NCI-H128 (cell line): Measurements from ENCODE around the gene CDC42EP5.
"Not testable (repeated sequence)": the region's sequence is repeated elsewhere in the genome, so short reads cannot be mapped to it uniquely, and the experiment has no call there.

Experiments
- DNase-seq: peaks from one replicate; lab custom pipeline; 2025; ENCODE audit not compliant: unreplicated experiment; lab: John Stamatoyannopoulos, UW

CDC42EP5 gene

DNA sequence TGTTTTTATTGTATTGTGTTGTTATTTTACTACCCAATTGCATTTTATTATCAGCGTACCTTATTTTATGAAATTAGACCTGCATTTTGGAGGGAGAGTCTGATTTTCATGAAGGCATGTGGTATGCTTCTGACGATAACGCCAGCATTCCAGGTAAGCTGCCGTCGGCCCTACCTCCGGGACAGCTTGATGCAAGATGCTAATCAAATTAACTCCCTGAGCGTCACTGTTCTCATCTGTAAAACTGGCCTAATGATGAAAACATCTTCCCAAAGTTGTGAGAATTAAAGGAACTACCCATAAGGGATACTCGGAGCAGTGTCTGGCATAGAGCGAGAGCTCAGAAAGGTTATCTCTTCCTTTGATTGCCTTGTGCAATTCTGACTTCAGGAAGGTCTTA lies 16.7 kb upstream of the CDC42EP5 start:
- DNase-seq = no peak

DNA sequence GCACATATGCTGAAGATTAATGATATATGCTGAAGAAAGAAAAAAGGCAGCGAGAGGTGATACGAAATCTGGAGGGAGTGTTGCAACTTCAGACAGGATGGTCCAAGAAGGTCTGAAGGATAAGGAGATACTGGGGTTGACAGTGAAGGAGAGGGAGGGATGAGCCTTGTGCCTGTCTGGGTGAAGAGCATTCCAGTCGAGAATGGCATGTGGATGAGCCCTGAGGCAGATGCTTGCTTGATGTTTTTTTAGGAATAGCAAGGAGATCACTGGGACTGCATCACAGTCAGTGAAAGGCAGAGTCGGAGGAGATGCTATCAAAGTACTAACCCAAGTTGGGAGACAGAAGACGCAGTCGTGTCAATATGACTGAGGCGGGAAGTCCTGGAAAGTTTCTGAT lies 16.2 kb upstream of the CDC42EP5 start:
- no peak for DNase-seq

- DNase-seq = no peak
Measured at GRCh38 chr19:54485851-54486250, 12.8 kb upstream of the CDC42EP5 start.

- no peak for DNase-seq
Measured at GRCh38 chr19:54484451-54484850, 11.4 kb upstream of the CDC42EP5 start.

DNA sequence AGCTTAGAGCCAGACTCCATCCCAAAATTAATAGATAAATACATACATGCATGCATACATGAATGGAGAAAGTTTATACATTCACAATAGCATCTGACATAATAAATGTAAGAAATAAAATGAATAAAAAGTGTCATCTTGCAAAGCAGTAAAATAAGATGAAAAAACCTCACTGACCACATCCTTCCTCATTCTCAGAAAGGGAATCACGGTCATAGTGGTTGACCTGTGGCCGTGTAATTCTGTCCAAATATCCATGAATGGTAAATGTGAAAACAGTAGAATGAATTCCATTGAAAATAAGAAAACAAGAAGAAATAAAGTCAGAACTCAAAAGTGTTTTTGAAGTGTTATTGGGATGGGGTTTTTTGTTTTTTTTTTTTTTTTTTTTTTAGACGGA lies 9.8 kb upstream of the CDC42EP5 start:
- no peak for DNase-seq

DNA sequence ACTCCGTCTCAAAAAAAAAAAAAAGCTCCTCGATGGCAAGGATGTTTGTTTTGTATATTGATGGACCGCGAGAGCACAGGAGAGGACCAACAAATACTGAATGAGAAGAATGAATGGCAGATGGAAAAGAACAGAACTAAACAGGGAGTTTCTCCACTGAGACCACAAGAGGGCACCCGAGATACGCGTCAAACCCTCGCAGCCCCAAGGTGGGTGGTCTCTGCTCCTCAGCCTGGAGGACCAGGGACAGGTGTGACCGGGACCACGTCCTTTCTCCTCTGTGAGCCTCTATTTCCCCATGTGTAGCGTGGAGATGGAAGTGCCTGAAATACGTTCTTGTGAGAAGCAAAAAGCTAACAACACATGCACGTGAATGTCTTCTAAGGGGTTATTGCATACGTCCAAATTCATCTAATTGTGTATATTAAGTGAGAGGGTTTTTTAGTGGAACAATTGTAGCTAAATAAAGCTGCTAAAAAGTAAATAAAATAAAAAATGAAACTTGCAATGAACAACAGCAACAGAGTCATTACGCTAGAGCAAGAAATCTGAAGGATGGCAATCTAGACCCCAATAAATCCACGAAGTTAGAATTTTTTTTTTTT lies 8.3 kb upstream of the CDC42EP5 start:
- no peak for DNase-seq

GRCh38 chr19:54480051-54480450 lies 7.0 kb upstream of the CDC42EP5 start:
- DNase-seq = no peak

- peak; percentile 7 for DNase-seq
Measured at GRCh38 chr19:54478677-54479266, 5.7 kb upstream of the CDC42EP5 start.

- DNase-seq = no peak
Measured at GRCh38 chr19:54477650-54478049, 4.6 kb upstream of the CDC42EP5 start.

DNA sequence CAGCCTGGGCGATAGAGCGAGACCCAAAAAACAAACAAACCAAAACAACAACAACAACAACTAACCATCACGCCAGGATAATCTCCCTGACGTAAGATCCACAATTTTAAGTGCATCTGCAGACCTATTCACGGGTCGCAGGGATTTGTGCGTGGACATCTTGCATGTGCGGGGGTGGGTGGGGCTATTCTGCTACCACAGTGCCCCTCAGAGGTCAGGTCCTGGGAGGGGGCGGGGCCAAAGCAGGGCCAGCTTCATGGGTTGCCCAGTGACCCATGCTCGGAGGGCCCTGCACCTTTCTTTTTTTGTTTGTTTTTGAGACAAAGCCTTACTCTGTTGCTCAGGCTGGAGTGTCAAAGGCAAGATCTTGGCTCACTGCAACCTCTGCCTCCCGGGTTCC lies 2.6 kb upstream of the CDC42EP5 start:
- DNase-seq = no peak

DNA sequence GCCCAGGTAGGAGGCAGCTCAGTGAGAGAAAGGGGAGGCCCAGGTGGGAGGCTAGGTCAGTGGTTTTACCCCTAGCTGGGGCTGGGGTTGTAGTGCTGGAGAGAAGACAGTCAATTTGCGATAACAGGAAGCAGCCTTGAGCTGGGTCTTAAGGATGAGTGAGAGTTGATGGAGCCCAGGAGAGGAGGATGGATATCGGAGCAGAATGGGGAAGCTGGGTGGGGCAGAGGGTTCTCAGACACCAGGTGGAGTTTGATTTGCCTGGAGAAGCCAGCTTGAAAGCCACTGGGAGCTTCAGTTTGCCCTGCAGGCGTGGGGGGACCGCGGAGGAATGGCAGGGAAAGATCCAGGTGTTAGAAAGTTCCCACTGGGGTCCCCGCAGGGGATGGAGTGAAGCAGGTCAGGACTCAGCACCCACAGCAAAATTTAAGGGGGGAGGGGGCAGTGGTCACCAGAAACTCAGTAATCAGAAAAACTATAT lies 836 bp upstream of the CDC42EP5 start:
- DNase-seq = no peak

GRCh38 chr19:54470991-54471782 lies 1.9 kb downstream of the CDC42EP5 start:
- DNase-seq = no peak

- no peak for DNase-seq
Measured at GRCh38 chr19:54470276-54470887, 2.7 kb downstream of the CDC42EP5 start.

GRCh38 chr19:54469496-54469934 lies 3.6 kb downstream of the CDC42EP5 start:
- DNase-seq = no peak

DNA sequence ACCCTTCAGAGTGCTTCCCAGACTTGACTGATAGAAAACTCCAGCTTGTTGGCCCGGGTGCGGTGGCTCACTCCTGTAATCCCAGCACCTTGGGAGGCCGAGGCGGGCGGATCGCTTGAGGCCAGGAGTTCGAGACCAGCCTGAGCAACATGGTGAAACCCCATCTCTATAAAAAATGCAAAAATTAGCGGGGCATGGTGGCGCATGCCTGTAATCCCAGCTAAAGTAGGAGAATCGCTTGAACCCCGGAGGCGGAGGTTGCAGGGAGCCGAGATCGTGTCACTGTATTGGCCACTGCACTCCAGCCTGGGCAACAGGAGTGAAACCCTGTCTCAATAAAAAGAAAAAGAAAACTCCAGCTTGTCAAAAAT lies 7.0 kb downstream of the CDC42EP5 start:
- not testable (repeated sequence) for DNase-seq

DNA sequence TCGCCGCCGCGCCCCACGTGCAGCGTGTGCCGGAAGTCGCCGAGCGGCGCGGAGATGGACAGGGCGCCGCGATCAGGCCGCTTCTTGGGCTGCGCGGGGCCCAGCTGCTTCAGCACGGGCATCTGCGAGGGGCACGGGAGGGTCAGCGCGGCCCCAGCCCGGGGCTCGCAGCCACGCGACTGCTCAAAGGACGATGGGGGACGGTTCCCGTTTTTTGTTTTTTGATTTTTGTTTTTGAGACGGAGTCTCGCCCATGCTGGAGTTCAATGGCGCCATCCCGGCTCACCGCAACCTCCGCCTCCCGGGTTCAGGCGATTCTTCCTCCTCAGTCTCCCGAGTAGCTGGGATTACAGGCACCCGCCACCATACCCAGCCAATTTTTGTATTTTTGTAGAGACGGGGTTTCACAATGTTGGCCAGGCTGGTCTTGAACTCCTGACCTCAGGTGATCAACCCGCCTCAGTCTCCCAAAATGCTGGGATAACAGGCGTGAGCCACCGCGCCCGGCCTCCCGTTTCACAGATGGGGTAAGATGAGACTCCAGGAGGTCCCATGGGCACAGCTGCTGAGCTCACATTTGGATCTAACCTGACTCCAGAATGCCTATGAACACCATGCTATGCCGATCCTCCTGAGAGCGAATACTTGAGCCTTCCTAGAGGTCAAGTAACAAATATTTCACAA lies 7.5 kb downstream of the CDC42EP5 start:
- DNase-seq = no peak

DNA sequence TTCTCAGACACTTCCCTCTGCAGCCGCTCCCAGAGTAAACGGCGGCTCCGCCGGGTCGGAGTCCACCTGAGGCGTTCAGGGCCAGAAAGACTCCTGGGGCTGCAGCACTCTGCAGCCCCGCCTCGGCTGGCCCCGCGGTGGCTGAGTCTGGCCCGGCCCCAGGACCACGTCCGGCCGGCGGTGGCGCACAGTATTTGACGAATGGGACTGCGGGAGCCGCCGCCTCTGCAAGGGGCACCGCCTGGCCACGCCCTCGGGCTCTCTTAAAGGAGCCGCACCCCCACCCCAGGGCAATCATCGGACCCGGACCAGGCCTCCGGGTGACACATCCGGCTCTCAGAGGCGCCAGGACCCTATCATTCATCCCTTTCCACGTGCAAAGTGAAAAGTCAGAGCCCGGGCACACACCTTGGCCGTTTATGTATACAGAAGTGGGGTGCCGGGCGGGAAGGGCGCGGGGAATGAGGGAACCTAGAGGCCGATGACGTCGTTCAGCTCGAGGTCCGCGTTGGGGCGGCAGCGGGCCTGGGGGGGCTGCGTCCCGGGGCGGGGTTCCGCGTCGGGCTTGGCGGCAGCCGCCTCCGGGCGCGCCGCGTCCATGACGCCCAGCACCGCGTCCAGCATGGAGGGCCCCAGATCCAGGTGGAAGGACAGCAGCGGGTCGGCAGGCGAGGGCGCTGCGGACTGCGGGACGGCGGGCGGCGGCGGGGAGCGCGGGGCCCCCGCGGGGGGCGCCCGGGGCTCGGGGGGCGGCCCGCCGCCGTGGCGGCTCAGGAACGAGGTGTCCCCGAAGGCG lies 8.3 kb downstream of the CDC42EP5 start:
- peak; percentile 13 for DNase-seq

DNA sequence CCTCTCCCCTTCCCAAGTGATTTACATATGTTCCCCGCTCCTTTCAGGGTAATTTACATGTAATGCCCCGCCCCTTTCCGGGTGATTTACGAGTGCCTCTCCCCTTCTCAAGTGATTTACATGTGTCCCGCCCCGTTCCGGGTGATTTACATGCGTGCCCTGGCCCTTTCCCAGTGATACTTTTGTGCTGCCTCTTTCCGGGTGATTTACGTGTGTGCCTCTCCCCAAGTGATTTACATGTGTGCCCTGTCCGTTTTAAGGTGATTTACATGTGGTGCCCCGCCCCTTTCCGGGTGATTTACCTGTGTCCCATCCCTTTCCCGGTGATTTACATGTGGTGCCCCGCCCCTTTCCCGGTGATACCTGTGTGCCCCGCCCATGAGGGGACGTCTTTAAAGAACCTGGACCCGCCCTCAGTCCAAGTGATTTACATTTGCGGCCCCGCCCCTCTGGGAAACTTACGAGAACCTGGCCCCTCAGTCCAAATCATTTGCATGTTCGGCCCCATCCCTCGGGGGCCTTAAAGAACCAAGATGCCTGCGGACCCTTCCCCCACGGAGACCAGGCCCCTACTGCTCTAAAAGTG lies 9.0 kb downstream of the CDC42EP5 start:
- DNase-seq = peak; percentile 38

- peak; percentile 34 for DNase-seq
Measured at GRCh38 chr19:54463531-54464043, 9.5 kb downstream of the CDC42EP5 start, which contains the start of gene LENG9. Gene LENG9, minus strand, starts transcription at chr19:54463778. Its CDS starts 252 bp downstream, at chr19:54463526.
